Hepatocyte (in vitro differentiated cells): ENCODE results near the gene PTDSS2. TPM values are rescaled to one million over a fixed set of nuclear protein-coding genes. Genes with fewer than 3 reads are reported as not detected.

ENCODE experiments used
- DNase-seq: peaks from one replicate; pipeline ENCODE4 v3.0.0-alpha.2; 2016; ENCODE audit warnings: low spot score
- H2AFZ ChIP-seq: fragments of 200-600 bp; sonication (generic); 2 replicates; pipeline ENCODE4 v1.6.0; 2016; ENCODE audit warnings: antibody characterized with exemption, mild to moderate bottlenecking
- H3K27ac ChIP-seq: fragments of 200-600 bp; sonication (generic); 2 replicates; pipeline ENCODE4 v1.5.1; 2016; ENCODE audit warnings: mild to moderate bottlenecking
- H3K27me3 ChIP-seq: fragments of 200-600 bp; sonication (generic); 2 replicates; pipeline ENCODE4 v1.6.1; 2016
- H3K36me3 ChIP-seq: fragments of 200-600 bp; sonication (generic); replicated peaks from 2 replicates; pipeline ENCODE4 v1.5.1; 2016; ENCODE audit warnings: low read depth; ENCODE audit not compliant: insufficient read depth
- H3K4me1 ChIP-seq: fragments of 200-600 bp; sonication (generic); 2 replicates; pipeline ENCODE4 v1.5.1; 2016; ENCODE audit warnings: mild to moderate bottlenecking, moderate library complexity; ENCODE audit not compliant: insufficient read depth
- H3K4me2 ChIP-seq: fragments of 200-600 bp; sonication (generic); 2 replicates; pipeline ENCODE4 v1.6.0; 2016
- H3K4me3 ChIP-seq: fragments of 200-600 bp; sonication (generic); 2 replicates; pipeline ENCODE4 v1.5.1; 2016; ENCODE audit warnings: mild to moderate bottlenecking
- H3K79me2 ChIP-seq: fragments of 200-600 bp; sonication (generic); 2 replicates; pipeline ENCODE4 v1.6.0; 2017; ENCODE audit warnings: mild to moderate bottlenecking
- H3K9me2 ChIP-seq: fragments of 200-600 bp; sonication (generic); replicated peaks from 2 replicates; pipeline ENCODE4 v1.6.0; 2017; ENCODE audit warnings: mild to moderate bottlenecking; ENCODE audit not compliant: insufficient read depth
- H3K9me3 ChIP-seq: fragments of 200-600 bp; sonication (generic); 2 replicates; pipeline ENCODE4 v1.5.1; 2016; ENCODE audit warnings: low read depth, mild to moderate bottlenecking
- H4K20me1 ChIP-seq: fragments of 200-600 bp; sonication (generic); 2 replicates; pipeline ENCODE4 v1.6.0; 2016; ENCODE audit warnings: mild to moderate bottlenecking; ENCODE audit not compliant: insufficient read depth, poor library complexity, severe bottlenecking
- EZH2 ChIP-seq: fragments of 200-600 bp; sonication (generic); IDR thresholded peaks from 2 replicates; pipeline ENCODE4 v1.6.1; 2016; ENCODE audit warnings: antibody characterized with exemption, mild to moderate bottlenecking, borderline replicate concordance
- EZH2phosphoT487 ChIP-seq: fragments of 200-600 bp; sonication (generic); IDR thresholded peaks from one replicate; pipeline ENCODE4 v1.6.1; 2018; ENCODE audit warnings: antibody characterized with exemption, mild to moderate bottlenecking, low read depth, moderate library complexity; ENCODE audit not compliant: unreplicated experiment, severe bottlenecking
- WGBS: methylation state at CpG from one replicate; pipeline ENCODE4 v1.1.6; 2016; ENCODE audit warnings: low lambda C conversion rate; ENCODE audit errors: missing lambda C conversion rate; 5-methylcytosine and 5-hydroxymethylcytosine counted together
- polyA plus RNA-seq: library from polyadenylated mRNA; unstranded; fragments of >200 nt; fragmentation: Nextera tagmentation; extraction: Ambion mirVana; gene quantifications from 2 replicates; pipeline ENCODE4 v1.2.1, GENCODE V29; 2016
- total RNA-seq: library from RNA; depleted of rRNA; stranded (reverse); fragments of >200 nt; gene quantifications from 2 replicates; pipeline ENCODE4 v1.2.3, GENCODE V29; 2014
- TF ChIP-seq, protein P1 (sequence below): fragments of 200-600 bp; sonication (generic); IDR thresholded peaks from 2 replicates; pipeline ENCODE4 v1.5.1; 2016; ENCODE audit warnings: antibody characterized with exemption, mild to moderate bottlenecking; ENCODE audit not compliant: poor library complexity

Gene PTDSS2
- total and polyA plus RNA-seq, 2 experiments from 2014 or later = 31.5 to 50.8 TPM

DNA sequence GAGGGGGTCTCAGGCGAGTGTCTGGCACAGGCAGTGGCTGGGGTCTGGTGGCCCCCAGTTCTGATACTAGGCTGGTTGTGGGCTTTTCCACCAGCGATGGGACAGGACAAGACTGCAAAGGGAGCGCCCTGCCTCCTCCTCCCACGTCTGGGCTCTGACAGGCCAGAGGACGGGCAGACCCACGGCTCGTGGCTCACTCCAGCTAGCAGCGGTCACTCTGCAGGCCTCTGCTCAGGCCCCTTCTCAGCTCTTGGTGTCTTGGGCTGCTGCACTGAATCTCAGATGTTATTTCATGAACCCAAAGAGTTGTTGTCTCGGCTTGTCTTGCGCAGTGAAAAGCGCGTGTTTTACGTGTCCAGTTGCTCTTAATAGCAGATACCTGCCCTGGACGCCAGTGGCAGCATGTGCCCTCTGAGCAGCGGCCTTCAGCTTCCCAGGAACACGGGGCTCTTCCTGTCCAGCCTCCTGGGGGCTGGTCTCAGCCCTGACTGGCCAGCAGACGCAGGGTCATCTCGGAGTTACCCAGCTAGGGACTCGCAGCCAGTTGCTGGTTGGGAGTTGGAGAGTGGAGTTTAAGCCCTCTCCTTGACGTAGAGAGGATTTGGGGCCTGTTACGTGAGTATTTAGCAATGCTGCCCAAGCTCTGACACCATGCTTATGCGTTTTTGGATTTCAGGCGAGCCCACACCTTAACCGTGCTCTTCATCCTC lies 9.6 kb downstream of the PTDSS2 start:
- no peak overlapping the region for H2AFZ ChIP-seq
- peaks cover 7% of the 10 kb centered on the region for H3K4me1 ChIP-seq
- 96% methylated on average over 24 of the region's 24 CpGs for WGBS
- H3K79me2 ChIP-seq = peaks cover 48% of the 10 kb centered on the region
- H3K4me2 ChIP-seq = peak overlapping the region; percentile 43
- H3K4me3 ChIP-seq = no peak overlapping the region
- peak overlapping the region; percentile 80 for H3K27ac ChIP-seq
- TF ChIP-seq EZH2phosphoT487 (no peak), EZH2 (no peak)
- TF ChIP-seq, protein P1, sequence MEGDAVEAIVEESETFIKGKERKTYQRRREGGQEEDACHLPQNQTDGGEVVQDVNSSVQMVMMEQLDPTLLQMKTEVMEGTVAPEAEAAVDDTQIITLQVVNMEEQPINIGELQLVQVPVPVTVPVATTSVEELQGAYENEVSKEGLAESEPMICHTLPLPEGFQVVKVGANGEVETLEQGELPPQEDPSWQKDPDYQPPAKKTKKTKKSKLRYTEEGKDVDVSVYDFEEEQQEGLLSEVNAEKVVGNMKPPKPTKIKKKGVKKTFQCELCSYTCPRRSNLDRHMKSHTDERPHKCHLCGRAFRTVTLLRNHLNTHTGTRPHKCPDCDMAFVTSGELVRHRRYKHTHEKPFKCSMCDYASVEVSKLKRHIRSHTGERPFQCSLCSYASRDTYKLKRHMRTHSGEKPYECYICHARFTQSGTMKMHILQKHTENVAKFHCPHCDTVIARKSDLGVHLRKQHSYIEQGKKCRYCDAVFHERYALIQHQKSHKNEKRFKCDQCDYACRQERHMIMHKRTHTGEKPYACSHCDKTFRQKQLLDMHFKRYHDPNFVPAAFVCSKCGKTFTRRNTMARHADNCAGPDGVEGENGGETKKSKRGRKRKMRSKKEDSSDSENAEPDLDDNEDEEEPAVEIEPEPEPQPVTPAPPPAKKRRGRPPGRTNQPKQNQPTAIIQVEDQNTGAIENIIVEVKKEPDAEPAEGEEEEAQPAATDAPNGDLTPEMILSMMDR = no peak
- DNase-seq = no peak
- no peaks in the 10 kb centered on the region for H3K9me3 ChIP-seq
- no peaks in the 10 kb centered on the region for H3K9me2 ChIP-seq
- no peaks in the 10 kb centered on the region for H4K20me1 ChIP-seq
- H3K36me3 ChIP-seq = no peaks in the 10 kb centered on the region
- H3K27me3 ChIP-seq = no peaks in the 10 kb centered on the region

DNA sequence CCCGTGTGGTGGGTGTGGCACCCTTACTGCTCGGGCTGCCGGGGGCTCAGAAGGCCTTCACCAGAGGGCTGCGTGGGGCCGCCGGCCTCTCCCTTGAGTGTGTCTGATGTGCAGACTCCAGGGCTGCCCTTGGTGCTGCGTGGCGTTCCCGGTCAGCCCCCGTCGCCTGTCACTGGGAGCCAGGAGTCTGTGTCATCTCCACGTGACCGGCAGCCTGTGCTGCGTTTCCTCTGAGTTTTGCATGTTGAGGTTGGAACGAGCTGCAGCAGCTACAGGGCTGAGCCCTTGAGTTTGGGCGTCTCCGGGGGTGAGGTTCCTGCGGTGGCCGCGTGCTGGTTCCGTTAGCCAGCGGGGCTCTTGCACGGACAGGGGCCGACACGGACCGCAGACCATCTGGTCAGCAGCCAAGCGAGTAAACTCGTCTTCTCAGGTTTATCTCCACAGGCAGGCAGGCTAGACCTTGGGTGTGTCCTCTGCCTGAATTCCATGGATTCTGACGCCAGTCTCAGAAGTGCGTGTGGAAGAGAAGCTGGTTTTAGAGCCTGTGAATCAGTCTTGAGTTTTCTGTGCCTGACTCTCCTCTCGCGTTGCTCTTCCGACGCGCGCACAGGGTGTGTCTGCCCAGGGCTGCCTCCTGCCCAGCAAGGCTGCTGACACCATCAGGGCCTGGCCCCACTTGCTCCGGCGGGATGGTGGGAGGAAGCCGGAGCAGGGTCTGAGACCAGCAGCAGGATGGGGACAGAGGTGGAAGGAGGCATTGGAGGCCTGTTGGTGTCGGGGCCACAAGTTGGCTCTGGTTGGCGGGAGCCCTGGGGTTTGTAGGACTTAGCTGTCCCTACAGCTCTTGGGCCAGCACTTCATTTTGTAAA lies 10.5 kb downstream of the PTDSS2 start:
- Histone ChIP-seq H2AFZ (no peak overlapping the region), H3K36me3 (no peaks in the 10 kb centered on the region), H3K4me2 (peak overlapping the region; percentile 43), H4K20me1 (no peaks in the 10 kb centered on the region), H3K27me3 (no peaks in the 10 kb centered on the region), H3K9me2 (no peaks in the 10 kb centered on the region), H3K27ac (peak overlapping the region; percentile 80), H3K79me2 (peaks cover 39% of the 10 kb centered on the region), H3K4me3 (no peak overlapping the region), H3K9me3 (no peaks in the 10 kb centered on the region), H3K4me1 (peaks cover 7% of the 10 kb centered on the region)
- no peak for TF ChIP-seq EZH2
- TF ChIP-seq, protein P1 = no peak
- no peak for TF ChIP-seq EZH2phosphoT487
- 87% methylated on average over 41 of the region's 41 CpGs for WGBS
- DNase-seq = peak; percentile 77

DNA sequence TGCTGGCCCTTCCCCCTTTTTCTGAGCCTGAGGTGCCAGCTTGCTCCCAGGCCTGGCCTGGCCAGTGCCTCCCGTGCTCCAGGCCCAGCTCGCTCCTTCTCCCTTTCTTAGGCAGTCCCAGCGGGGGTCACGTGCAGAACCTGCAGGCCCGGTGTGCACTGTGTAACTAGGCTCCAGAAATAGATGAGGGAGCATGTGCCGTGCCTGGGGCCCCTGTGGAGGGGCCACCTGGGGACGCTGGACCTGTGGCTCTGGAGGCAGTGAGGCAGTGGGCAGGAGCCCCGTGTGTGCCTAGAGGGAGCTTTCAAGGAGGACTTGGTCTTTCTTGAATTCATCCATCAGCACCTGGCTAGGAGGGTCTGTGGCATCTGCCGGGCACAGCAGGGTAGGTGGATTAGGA lies 11.5 kb downstream of the PTDSS2 start:
- no peak overlapping the region for H3K4me3 ChIP-seq
- no peak overlapping the region for H2AFZ ChIP-seq
- no peaks in the 10 kb centered on the region for H3K36me3 ChIP-seq
- WGBS = 98% methylated on average over 9 of the region's 9 CpGs
- H3K9me2 ChIP-seq = no peaks in the 10 kb centered on the region
- H3K79me2 ChIP-seq = peaks cover 30% of the 10 kb centered on the region
- no peaks in the 10 kb centered on the region for H3K9me3 ChIP-seq
- no peaks in the 10 kb centered on the region for H3K27me3 ChIP-seq
- H4K20me1 ChIP-seq = no peaks in the 10 kb centered on the region
- peak overlapping the region; percentile 80 for H3K27ac ChIP-seq
- TF ChIP-seq EZH2 (no peak), EZH2phosphoT487 (no peak)
- TF ChIP-seq, protein P1 = no peak
- peaks cover 7% of the 10 kb centered on the region for H3K4me1 ChIP-seq
- no peak overlapping the region for H3K4me2 ChIP-seq
- DNase-seq = no peak
